Activated CD8-positive, alpha-beta memory T cell treated with anti-CD3 and anti-CD28 coated beads, Interleukin-2, amount 50 U/mL, for 24 hours (primary cell): ENCODE measurements around the gene COG5.

Source experiments
- DNase-seq: peaks from one replicate; pipeline ENCODE4 v3.0.0-alpha.2; 2020; ENCODE audit errors: extremely low read depth

The COG5 gene

DNA sequence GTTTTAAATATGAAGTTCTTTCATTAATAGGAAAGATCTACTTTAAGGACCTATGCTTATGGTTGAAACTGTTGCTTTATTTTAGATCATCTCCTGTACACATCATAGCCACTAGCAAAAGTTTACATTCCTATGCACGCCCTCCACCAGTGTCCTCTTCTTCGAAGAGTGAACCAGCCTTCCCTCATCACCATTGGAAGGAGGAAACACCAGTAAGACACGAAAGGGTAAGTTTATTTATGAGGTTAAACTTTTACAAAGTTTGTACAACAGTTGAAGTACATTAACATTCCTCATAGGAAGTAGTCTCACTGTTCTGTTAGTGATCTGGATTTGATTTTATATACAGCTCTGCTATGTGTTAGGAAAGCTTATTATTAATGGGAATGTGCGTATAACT is 378.0 kb downstream of the COG5 start:
- no peak for DNase-seq

DNA sequence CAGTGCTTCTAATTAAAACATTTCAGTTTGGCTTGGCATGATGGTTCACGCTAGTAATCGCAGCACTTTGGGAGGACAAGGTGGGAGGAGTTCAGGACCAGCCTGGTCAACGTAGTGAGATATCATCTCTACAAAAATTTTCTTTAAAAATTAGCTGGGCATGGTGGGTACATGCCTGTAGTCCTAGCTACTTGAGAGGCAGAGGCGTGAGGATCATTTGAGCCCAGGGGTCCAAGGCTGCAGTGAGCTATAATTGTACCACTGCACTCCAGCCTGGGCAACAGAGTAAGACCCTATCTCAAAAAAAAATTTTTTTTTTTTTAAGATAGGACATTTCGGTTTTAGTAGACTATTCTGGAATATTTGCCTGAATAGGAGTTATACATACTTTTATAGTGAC is 382.5 kb downstream of the COG5 start:
- DNase-seq: no peak

GRCh38 chr7:107180378-107180777 is 383.3 kb downstream of the COG5 start:
- DNase-seq: peak; percentile 44

DNA sequence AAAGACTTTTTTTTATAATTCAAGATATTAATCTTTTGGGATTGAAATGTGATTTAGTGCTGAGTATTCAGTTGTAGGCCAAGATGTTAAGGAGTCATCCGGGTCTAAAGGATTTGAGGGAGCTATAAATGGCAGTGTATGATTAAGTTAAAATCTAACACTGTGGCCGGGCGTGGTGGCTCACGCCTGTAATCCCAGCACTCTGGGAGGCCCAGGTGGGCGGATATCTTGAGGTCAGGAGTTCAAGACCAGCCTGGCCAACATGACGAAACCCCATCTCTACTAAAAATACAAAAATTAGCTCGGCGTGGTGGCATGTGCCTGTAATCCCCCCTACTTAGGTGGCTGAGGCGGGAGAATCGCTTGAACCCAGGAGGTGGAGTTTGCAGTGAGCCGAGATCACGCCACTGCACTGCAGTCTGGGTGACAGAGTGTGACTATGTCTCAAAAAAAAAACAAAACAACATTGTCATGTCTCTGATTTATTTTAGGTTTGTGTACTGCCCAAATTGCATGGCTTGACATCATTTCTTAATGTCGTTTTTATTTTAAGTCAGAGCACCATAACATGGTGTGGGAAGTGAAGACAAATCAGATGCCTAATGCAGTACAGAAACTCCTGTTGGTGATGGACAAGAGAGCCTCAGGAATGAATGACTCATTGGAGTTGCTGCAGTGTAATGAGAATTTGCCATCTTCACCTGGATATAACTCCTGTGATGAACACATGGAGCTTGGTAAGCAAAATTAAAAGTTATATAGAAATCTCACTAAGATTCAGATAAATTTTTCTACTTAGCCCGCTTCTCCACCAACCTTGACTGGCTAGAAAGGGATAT is 384.2 kb downstream of the COG5 start:
- DNase-seq: no peak

GRCh38 chr7:107173691-107174406 is 389.9 kb downstream of the COG5 start:
- DNase-seq: no peak

GRCh38 chr7:107173191-107173590 is 390.5 kb downstream of the COG5 start:
- DNase-seq: no peak

GRCh38 chr7:107172276-107173032 is 391.3 kb downstream of the COG5 start:
- no peak for DNase-seq

DNA sequence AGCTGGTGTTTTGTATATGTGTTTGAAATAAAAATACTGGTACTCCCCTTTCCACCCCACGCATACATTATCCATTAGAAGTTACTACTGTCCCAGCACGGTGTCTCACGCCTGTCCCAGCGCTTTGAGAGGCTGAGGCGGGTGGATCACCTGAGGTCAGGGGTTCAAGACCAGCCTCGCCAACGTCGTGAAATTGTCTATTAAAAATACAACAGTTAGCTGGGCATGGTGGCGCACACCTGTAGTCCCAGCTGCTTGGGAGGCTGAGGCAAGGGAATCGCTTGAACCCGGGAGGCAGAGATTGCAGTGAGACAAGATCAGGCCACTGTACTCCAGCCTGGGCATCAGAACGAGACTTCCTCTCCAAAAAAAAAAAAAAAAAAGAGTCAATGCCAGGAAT is 392.2 kb downstream of the COG5 start:
- DNase-seq: no peak

GRCh38 chr7:107170051-107170915 is 393.4 kb downstream of the COG5 start:
- no peak for DNase-seq

DNA sequence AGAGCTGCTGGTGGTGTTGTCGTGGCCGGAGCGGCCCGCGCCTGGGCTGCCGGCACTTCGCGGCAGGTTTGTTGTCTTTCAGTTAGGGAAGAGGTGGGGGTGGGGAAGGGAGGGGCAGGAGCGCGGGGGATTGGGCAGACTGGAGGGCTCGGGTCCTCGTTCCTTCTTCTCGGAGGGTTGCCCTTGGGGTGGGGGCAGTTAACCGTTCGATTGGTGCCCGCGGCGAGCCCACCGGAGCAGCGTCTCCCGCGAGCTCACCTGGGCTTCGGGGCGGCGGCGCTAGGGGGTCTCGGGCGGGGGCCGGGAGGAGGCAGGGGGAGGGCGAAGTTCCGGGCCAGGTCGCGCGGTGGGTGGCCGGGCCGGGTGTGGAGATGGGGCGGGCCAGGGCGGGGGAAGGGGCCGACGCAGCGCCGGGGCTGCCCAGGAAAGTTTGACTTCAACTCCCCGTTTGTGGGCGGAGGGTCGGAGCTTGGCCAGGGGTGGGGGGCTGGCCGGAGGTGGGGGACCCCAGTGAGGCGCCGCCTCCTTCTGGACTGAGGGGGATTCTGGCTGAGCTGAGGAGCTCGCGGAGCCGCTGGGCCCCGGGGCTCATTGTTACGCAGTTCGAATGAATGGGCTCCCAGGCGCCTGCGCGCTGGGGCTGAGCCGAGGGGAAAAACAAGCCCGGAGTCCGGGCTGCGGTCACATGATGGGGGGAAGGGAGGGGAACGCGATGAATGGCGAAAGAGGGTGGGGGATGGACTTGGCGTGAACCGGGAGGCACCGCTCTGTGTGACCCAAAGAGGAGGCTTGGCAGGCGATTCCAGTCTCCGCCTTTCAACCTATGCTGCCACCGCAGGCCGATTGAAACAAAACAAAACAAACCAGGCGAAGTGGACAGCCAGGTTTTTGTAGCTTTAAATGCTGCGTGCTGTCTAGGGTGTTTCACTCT is 394.3 kb downstream of the COG5 start:
- peak; percentile 71 for DNase-seq

- DNase-seq: peak; percentile 96
Observed at GRCh38 chr7:107168233-107169119, 395.2 kb downstream of the COG5 start, which contains the start of gene HBP1. Gene HBP1 (plus strand): TSS chr7:107169003. CDS start chr7:107179894, 10,891 bp downstream.

- DNase-seq: no peak
Observed at GRCh38 chr7:107167483-107168232, 396.1 kb downstream of the COG5 start.

- DNase-seq: no peak
Observed at GRCh38 chr7:107166736-107167426, 396.8 kb downstream of the COG5 start.

DNA sequence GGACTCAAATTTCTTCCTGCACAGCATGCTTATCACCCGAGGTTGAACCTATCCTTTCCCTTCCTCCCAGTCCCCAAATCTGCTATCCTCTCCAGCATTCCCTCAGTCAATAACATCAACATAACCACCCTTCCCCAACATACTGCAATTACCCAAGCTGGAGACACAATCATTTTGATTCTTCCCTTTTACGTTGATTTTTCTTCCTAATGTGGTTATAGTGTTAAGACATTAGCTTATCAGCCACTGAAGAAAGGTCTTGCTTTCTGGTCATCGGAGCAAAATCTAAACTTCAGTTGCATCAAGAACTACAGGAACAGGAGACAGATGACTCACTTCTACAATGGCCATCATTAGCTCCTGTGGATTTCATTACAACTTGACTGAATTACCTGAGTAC is 398.4 kb downstream of the COG5 start:
- DNase-seq: no peak

DNA sequence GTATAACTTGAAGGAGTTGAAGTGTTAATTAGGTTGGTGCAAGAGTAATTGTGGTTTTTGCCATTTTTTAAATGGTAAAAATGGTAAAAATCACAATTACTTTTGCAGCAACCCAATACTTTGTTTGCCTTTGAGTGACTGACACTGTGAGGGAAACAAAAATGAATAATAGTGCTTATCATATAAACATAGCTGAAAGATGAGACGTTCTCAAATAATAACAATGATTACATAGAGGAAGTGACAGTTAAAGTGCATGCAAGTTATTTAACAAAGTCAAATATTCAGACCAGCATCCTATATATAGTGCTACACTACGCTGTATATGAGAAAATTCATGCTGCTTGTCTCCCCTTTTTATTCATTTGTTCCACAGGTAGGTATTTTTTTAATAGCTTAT is 399.6 kb downstream of the COG5 start:
- DNase-seq: no peak

- DNase-seq: no peak
Observed at GRCh38 chr7:107162475-107162874, 401.2 kb downstream of the COG5 start.

DNA sequence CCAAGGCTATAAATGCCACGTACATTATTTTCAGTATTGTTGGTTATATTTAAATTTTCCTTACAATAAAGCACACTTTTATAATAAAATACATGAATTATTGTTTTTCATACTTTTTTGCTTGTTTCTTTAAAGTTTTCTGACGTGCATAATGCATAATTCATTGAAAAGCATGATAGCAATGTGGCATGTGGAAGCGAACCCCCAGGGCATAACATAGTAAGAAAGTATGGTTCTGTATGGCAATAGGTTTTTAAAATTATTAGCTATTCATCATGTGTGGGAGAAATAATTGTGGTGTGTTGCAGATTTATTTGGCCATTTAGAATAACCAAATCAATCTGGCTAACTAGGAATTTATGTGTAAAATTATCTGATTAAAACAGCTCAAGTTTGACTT is 402.3 kb downstream of the COG5 start:
- DNase-seq: no peak

DNA sequence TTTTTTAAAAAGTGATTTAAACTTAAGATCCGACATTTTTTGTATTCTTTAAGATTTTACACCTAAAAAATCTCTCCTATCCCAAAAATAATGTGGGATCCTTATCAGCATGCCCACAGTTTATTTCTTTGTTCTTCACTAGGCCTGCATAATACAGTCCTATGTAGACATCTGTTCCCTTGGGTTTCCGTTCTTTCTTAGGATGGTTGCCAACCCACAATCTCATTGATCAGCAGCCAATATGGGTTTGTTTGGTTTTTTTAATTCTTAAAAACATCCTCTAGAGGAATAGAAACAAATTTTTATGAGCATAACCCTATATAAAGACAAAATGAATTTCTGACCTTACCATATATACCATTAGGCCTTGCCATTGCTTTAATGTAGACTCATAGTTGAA is 403.3 kb downstream of the COG5 start:
- DNase-seq: no peak
